Thoracic aorta endothelial cell (primary cell): ENCODE results near the gene PHPT1. TPM values are rescaled to one million over a fixed set of nuclear protein-coding genes. Genes with fewer than 3 reads are reported as not detected.

Experiments used
- small RNA-seq: library from RNA; depleted of rRNA; stranded (forward); fragments of <200 nt; gene quantifications from one replicate; pipeline ENCODE3, GENCODE V24; 2012
- total RNA-seq: library from RNA; depleted of rRNA; stranded (reverse); fragments of >200 nt; gene quantifications from 2 replicates; pipeline ENCODE4 v1.2.3, GENCODE V29; 2012

The PHPT1 gene
- total RNA-seq = 51.4 and 81.0 TPM in 2 replicates

DNA sequence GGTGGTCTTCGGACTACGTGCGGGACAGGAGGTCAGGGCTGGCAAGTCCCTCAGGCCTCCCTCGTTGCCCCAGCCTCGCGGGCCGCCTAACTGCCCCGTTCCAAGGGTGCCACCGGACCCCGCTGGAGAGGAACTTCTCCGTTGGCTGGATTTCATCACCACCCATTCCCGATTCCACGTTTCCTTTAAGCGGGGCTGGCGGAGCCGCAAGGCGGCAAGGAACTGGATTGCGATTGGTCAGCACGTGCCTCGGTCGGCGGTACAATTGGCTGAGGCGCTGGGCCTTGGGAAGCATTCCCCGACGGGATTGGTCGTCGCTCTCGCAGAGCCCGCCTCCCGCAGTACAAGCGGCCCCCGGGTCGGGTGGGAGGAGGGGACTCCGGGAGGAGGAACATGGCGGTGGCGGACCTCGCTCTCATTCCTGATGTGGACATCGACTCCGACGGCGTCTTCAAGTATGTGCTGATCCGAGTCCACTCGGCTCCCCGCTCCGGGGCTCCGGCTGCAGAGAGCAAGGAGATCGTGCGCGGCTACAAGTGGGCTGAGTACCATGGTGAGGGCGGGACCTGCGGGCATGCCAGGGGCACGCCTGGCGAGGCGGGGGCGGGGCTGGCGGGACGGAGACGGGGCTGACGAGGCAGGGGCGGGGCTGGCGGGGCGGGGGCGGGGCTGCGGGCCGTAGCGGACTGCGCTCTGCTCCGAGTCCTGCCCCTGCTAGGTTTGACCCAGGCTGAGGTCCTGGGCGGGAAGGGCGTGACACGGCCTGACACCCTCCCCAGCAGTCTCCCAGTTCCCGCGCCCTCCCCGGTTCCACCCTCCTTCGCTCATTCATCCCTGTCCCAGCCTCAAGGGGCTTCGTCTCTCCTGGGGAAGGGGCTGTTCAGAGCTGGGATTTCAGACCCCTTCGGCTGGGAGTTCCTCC is at the start of gene PHPT1:
Gene PHPT1 (plus strand): TSS at position 372 of the 922 bp plus-strand sequence. CDS start 22 bp downstream, at position 394.

GRCh38 chr9:136807281-136808074 is 41.7 kb upstream of the PHPT1 start, which contains the start of gene RABL6:
Gene RABL6, plus strand, starts transcription at chr9:136807948. Its CDS starts 249 bp downstream, at chr9:136808197.

DNA sequence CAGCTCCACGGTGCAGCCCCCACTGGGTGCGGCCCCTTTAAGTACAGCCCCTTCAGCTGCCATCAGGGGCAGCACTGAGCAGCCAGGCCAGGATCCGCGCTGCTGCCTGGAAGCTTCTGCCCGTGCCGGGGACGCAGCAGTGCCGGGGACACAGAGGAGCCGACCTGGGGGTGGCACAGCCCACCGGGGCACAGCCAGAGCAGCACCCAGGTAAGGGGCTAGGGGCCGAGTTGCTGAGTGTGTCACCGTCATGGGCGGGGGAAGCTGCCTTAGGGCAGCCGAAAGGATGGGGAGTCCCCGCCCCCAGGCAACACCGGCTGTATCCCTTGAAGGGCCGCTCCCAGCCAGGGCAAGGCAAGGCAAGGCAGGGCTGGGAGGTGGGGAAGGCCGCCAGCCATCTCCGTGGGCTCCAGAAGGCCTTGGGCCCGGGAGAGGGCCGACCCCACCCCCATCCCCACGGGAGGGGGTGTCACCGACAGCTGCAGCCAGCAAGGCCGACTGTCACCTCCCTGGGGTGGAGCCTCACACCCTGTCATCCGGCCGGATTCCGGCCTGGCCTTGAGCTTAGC is 6.7 kb upstream of the PHPT1 start, which contains the start of gene AJM1:
Gene AJM1 (plus strand): TSS at position 99 of the 569 bp plus-strand sequence. CDS start 1,937 bp downstream, outside the sequence.

GRCh38 chr9:136851941-136852663 is 2.9 kb downstream of the PHPT1 start, which contains the start of gene MAMDC4:
Gene MAMDC4, plus strand, starts transcription at chr9:136852346. Its CDS starts 71 bp downstream, at chr9:136852417.

GRCh38 chr9:136885950-136886578 is 36.9 kb downstream of the PHPT1 start, which contains the start of gene TRAF2:
Gene TRAF2, plus strand, starts transcription at chr9:136886516. Its CDS starts 12,225 bp downstream, at chr9:136898741.

Small RNA genes within 50 kb of the gene (small RNA-seq; reads per million reads assigned to genes)
- gene AL355987.2 (not detected), gene MIR4292 (not detected), gene MIR4479 (0.28 reads per million)

Other genes starting within 250 kb of the PHPT1 start
- 400 and 489 TPM in 2 replicates for gene EGFL7, start 186.5 kb upstream of the PHPT1 start, total RNA-seq
- gene AGPAT2, start 162.0 kb upstream of the PHPT1 start, total RNA-seq = 29.1 and 43.1 TPM in 2 replicates
- 121 and 158 TPM in 2 replicates for gene DIPK1B, start 136.8 kb upstream of the PHPT1 start, total RNA-seq
- not detected in 2 replicates for gene LCN10, start 106.5 kb upstream of the PHPT1 start, total RNA-seq
- gene LCN6, start 100.9 kb upstream of the PHPT1 start, total RNA-seq = not detected in 2 replicates
- gene LCN8, start 91.2 kb upstream of the PHPT1 start, total RNA-seq = not detected in 2 replicates
- not detected in 2 replicates for gene LCN15, start 84.9 kb upstream of the PHPT1 start, total RNA-seq
- 42.9 and 43.6 TPM in 2 replicates for gene TMEM141, start 58.1 kb upstream of the PHPT1 start, total RNA-seq
- gene CCDC183, start 53.1 kb upstream of the PHPT1 start, total RNA-seq = 0.13 TPM in 1 of 2 replicates, not detected in the other
- 68.1 and 77.0 TPM in 2 replicates for gene RABL6, start 41.5 kb upstream of the PHPT1 start, total RNA-seq
- gene AJM1, start 6.9 kb upstream of the PHPT1 start, total RNA-seq = 0.66 and 0.72 TPM in 2 replicates
- gene MAMDC4, start 2.9 kb downstream of the PHPT1 start, total RNA-seq = 1.9 and 2.0 TPM in 2 replicates
- gene EDF1, start 16.9 kb downstream of the PHPT1 start, total RNA-seq = 173 and 174 TPM in 2 replicates
- gene TRAF2, start 37.1 kb downstream of the PHPT1 start, total RNA-seq = 11.0 and 14.3 TPM in 2 replicates
- gene FBXW5, start 95.3 kb downstream of the PHPT1 start, total RNA-seq = 95.3 and 115 TPM in 2 replicates
- gene C8G, start 95.8 kb downstream of the PHPT1 start, total RNA-seq = not detected in 2 replicates
- gene LCN12, start 102.9 kb downstream of the PHPT1 start, total RNA-seq = not detected in 2 replicates
- not detected in 2 replicates for gene PTGDS, start 128.1 kb downstream of the PHPT1 start, total RNA-seq
- gene LCNL1, start 133.6 kb downstream of the PHPT1 start, total RNA-seq = not detected in 2 replicates
- 16.6 and 17.4 TPM in 2 replicates for gene PAXX, start 143.0 kb downstream of the PHPT1 start, total RNA-seq
- gene CLIC3, start 147.2 kb downstream of the PHPT1 start, total RNA-seq = 0.14 and 0.27 TPM in 2 replicates
- 11.0 and 12.3 TPM in 2 replicates for gene ABCA2, start 178.8 kb downstream of the PHPT1 start, total RNA-seq
- gene FUT7, start 182.7 kb downstream of the PHPT1 start, total RNA-seq = not detected in 2 replicates
- 39.0 and 47.4 TPM in 2 replicates for gene NPDC1, start 196.8 kb downstream of the PHPT1 start, total RNA-seq
- not detected in 2 replicates for gene ENTPD2, start 204.7 kb downstream of the PHPT1 start, total RNA-seq
- 19.7 and 36.7 TPM in 2 replicates for gene SAPCD2, start 221.1 kb downstream of the PHPT1 start, total RNA-seq
- 16.2 and 20.7 TPM in 2 replicates for gene UAP1L1, start 228.1 kb downstream of the PHPT1 start, total RNA-seq
- gene MAN1B1, start 237.6 kb downstream of the PHPT1 start, total RNA-seq = 45.7 and 53.3 TPM in 2 replicates